LNCaP clone FGC (cell line): ENCODE results near the gene GABRG3.
A peak's percentile ranks its signal among the peaks of the same experiment; 100 is the strongest.
"Not testable (repeated sequence)": the region's sequence is repeated elsewhere in the genome, so short reads cannot be mapped to it uniquely, and the experiment has no call there.

Experiments
- DNase-seq: peaks from one replicate; pipeline ENCODE4 v3.0.0-alpha.2; 2011; ENCODE audit warnings: low read depth
- H3K4me3 ChIP-seq: 2 replicates; pipeline ENCODE4 v1.5.1; 2011; ENCODE audit warnings: mild to moderate bottlenecking, low read depth, low read length, control low read depth
- CTCF ChIP-seq: IDR thresholded peaks from 2 replicates; pipeline ENCODE4 v1.5.1; 2012; ENCODE audit warnings: mild to moderate bottlenecking; ENCODE audit not compliant: control insufficient read depth, insufficient read depth; ENCODE audit errors: extremely low read depth

Gene GABRG3

DNA sequence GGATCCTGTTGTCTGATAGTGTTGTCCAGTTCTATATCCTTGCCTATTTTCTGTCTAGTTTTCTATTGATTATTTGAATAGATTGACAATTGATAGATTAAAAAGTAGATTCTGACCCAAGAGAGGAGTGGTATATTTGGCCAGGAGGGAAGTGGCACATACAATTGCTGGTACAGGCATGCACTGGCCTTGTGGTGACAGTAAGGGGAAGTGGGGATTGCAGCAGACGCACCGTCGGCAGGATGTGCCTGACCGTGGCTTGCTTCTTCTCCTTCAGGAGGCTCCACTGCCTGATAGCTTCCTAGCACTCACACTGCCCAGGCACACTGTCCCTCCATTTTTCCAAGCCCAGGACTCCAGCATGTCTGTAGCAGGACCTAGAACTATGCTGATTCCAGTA, 10.5 kb downstream of the GABRG3 start:
- no peak for TF ChIP-seq CTCF
- H3K4me3 ChIP-seq = no peak overlapping the region
- no peak for DNase-seq

DNA sequence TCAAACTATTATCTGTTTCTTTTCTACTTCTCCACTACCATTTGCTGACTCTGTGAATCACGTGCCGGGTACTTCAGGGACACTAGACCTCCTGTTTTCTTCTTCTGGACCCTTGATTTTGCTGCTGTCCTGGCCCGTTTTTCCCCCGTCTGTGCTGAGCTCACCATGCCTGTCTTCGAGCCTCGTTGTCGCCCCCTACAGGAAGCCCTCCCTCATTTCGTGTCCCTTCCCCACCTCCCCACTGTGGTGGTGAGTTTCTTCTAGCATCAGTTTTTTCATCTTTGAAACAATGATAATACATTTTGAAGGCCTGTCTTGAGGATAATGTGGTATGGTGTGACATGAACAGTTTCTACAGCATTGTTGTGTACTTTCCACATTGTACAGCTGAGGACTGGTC, 12.8 kb downstream of the GABRG3 start:
- H3K4me3 ChIP-seq = no peak overlapping the region
- peak; percentile 27 for TF ChIP-seq CTCF
- DNase-seq = no peak

DNA sequence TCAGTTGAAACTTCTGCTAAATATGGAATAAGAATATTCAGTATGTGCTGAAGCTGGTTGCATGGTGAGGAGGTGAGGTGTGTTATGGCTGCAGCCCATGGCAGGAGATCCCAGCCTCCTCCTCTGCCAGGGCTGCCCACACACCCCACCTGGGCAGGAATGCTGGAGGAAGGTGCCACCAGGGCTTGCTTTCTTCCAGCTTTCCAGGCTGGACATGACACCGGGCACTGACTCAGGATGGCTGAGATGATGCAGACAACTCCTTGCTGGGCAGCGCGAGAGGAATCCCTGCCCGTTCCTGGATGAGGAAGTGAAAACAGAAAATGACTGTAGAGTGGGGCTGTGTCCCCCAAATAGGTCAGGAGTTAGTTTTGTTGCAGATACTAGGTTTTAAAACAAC, 14.1 kb downstream of the GABRG3 start:
- no peak for TF ChIP-seq CTCF
- no peak for DNase-seq
- H3K4me3 ChIP-seq = no peak overlapping the region

DNA sequence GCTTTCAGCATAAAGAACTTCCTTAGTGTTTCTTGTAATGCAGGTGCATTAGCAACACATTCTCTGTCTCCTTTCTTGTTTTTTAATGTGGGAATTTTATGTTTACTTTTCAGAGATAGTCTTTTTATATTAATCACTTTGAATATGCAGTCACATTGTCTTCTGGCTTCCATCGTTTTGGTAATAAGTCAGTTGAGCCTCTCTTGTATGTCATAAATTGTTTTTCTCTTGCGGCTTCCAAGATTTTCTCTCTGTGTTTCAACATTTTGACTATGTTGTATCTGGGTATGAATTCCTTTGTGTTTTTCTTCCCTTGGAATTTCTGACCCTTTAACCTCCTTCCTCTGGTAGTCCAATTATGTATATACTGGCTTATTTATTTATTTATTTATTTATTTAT, 25.3 kb downstream of the GABRG3 start:
- no peak overlapping the region for H3K4me3 ChIP-seq
- DNase-seq = no peak
- no peak for TF ChIP-seq CTCF

DNA sequence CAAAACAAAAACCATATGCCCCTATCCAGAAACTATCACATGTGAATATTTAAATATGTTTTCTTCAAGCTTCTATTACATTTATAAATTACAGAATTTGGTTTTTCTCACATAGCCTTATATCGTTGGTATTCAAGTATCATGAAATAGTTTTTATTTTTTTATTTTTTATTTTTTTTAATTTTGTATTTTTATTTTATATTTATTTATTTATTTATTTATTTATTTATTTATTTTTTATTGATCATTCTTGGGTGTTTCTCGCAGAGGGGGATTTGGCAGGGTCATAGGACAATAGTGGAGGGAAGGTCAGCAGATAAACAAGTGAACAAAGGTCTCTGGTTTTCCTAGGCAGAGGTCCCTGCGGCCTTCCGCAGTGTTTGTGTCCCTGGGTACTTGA, 32.0 kb downstream of the GABRG3 start:
- H3K4me3 ChIP-seq, DNase-seq: not testable (repeated sequence)

DNA sequence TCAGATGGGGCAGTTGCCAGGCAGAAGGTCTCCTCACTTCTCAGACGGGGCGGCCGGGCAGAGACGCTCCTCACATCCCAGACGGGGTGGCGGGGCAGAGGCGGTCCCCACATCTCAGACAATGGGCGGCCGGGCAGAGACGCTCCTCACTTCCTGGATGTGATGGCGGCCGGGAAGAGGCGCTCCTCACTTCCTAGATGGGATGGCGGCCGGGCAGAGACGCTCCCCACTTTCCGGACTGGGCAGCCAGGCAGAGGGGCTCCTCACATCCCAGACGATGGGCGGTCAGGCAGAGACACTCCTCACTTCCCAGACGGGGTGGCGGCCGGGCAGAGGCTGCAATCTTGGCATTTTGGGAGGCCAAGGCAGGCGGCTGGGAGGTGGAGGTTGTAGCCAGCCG, 33.2 kb downstream of the GABRG3 start:
- H3K4me3 ChIP-seq, DNase-seq: not testable (repeated sequence)

- H3K4me3 ChIP-seq = no peak overlapping the region
- peak; percentile 66 for DNase-seq
- peak; percentile 100 for TF ChIP-seq CTCF
Observed at GRCh38 chr15:27017168-27017809, 46.3 kb downstream of the GABRG3 start.

- no peak for TF ChIP-seq CTCF
- no peak for DNase-seq
- no peak overlapping the region for H3K4me3 ChIP-seq
Observed at GRCh38 chr15:27019687-27020086, 48.7 kb downstream of the GABRG3 start.
